Measurements from ENCODE around the gene IL16.

Gene IL16

DNA sequence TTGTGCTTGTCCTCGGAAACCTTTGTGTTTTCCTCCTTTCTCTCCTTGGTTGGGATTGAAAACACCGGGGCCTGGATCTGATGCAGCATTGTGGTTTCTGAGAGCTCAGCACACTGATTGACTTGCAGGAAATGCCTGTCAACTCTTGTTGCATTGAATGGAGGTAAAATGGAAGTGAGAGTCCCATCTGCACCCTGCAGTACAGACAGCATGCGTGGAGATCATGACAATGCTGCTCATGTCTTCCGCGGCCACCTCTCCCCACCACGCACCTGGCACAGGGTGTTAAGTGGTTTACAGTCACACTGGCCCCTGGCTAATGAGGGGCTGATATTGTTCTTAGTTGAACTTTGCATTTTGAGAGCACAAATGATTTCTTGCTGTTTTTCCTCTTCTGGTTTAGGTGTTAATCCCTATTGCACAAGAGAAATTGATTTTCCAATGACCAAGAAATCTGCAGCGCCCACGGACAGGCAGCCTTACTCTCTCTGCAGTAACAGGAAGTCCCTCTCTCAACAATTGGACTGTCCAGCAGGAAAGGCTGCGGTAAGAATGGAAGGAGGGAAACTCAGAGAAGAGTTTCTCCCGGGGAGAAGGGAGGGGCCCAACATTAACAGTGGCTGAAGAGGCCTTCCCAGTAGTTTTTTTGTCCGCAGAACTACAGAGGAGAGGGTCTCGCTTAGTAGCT is 68.7 kb downstream of the IL16 start:
- H3K4me3 ChIP-seq (ENCODE audit: low read length): no peak overlapping the region
- TF ChIP-seq ZNF274 (IDR thresholded peaks at IDR 0.05; ENCODE audit: low read depth, low read length): no peak

DNA sequence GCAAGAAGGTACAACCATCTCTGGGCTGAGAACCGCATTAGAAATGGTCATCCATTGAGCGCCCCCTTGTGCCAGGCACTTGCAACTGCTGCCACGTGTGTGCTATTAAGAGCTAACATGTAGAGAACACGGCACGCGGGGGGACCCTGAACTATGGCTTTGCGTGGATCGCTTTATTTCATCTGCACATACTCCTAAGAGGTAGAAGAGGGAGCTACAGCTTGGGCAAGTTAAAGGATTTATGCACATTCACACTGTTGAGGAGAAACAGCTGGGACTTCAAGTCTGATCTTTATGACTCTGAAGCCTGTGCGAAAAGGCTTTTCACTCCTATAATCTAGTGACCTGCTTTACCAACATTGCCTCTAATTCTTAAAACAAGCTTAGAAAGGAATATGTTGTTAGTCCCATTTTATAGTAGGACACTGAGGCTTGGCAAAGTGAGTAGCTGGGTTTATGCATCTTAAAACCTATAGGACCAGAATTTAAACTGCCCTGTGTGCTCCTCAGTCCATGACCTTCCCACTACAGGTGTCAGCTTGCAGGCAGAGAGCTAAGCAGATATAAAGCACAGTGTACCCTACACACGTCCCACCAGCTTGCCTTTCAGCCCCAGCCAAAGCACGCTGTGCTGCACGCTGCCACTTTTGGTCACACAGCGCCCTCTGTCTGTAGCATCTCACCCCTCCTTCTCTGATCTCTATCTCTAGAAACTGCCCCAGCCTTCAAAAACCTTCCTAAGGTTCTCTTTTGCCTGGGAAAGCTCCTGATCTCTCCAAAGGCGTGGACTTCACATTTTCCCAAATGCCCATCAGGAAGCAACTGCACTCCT is 69.5 kb downstream of the IL16 start:
- no peak overlapping the region for H3K4me3 ChIP-seq (ENCODE audit: low read length)

DNA sequence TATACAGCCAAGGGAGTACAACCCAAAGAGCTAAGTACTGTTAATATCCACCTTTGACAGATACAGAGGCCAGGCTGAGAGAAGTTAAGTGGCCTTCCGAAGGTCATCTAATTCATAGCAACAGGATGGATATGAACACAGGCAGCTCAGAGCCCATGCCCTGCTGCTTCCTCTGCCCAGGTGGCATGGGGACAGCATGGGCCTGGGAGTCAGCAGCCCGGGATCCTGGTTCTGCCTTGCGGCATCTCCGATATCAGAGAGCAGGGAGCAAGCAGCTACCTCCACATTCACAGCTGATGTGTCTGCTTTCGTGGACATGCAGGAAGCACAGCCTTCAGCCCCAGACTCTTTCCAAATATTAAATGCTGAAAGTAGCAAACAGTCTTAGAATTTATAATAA is 71.7 kb downstream of the IL16 start:
- no peak for TF ChIP-seq ZNF274 (IDR thresholded peaks at IDR 0.05; ENCODE audit: low read depth, low read length)
- H3K4me3 ChIP-seq (ENCODE audit: low read length): no peak overlapping the region

More for the DNA sequence above, 69.5 kb downstream of the IL16 start:
- TF ChIP-seq ZNF274 (IDR thresholded peaks at IDR 0.05; ENCODE audit: low read depth, low read length): no peak

DNA sequence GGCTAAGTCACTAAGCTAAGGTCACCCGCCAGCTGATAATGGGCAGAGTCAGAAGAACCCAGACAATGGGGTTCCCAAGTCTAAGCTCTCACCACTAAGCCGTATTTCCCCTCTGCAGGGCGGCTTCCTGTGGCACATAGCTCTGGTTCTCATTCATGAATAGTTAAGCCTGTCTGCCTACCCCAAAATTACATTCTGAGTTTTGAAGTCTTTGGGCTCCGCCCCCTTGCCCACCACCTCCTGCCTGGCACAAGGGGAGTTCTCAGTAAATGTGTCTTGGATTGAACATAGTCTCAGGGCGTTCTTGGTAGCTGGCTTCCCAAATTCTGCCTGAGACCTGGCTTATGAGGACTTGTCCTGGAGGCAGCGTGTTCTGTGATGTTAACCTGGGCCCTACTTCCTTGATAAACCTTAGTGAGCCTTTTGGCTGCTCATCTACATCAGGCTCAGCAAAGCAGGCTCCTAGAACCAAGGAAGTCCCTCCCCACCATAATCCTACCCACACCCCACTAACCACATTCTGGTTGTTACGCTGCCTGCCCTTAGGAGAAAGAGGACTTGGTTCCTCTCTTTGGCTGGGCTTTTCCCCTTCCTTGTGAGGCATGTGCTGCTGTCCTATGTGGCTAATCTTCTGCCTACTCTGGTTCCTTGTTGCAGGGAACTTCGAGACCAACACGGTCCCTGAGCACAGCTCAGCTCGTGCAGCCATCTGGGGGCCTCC is 72.4 kb downstream of the IL16 start:
- H3K4me3 ChIP-seq (ENCODE audit: low read length): no peak overlapping the region
- TF ChIP-seq ZNF274 (IDR thresholded peaks at IDR 0.05; ENCODE audit: low read depth, low read length): no peak

DNA sequence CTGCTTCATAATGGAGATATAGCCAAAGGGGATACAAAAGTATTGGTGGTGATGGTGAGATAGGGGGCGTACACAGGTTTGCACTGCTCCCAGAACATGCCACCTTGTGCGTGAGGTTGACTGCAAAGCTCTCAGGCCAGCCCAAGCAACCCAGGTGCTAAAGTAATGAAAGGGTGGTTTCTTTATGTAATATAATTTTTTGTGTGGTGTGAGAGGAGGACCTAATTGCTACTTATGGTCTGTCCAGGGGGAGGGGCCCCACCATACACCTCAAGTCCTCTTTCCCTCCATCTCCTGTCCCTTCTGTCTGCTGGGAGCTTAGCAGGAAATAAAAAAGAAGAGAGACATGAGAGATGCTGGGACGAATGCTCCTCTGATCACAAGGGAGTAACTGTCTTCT is 73.5 kb downstream of the IL16 start:
- TF ChIP-seq ZNF274 (IDR thresholded peaks at IDR 0.05; ENCODE audit: low read depth, low read length): no peak

DNA sequence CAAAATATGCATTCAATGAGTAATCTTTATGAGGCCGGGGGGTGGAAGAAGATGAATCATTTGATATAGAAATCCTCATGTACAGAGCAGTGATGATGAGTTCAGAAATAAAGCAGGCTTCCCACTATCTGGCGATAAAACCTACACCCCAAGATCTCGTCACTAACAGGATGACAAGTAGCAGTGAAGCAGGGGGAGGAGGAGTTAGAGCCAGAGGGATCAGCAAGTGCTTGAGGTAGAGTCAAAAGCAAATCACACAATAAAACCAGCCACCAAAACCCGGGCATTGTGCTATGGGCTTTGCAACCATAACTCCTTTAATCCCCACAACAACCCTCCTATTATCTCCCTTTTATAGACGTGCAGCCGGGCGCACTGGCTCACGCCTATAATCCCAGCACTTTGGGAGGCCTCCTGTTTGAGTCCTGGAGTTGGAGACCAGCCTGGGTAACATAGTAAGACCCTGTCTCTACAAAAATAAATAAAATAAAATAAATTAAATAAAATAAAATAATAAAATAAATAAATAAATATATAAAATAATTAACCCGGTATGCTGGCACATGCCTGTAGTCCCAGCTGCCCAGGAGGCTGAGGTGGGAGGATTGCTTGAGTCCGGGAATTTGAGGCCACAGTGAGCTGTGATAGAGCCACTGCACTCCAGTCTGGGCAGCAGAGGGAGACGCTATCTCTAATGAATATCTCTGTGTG is 74.3 kb downstream of the IL16 start:
- no peak for TF ChIP-seq ZNF274 (IDR thresholded peaks at IDR 0.05; ENCODE audit: low read depth, low read length)

More for the DNA sequence above, 73.5 kb downstream of the IL16 start:
- no peak overlapping the region for H3K4me3 ChIP-seq (ENCODE audit: low read length)

DNA sequence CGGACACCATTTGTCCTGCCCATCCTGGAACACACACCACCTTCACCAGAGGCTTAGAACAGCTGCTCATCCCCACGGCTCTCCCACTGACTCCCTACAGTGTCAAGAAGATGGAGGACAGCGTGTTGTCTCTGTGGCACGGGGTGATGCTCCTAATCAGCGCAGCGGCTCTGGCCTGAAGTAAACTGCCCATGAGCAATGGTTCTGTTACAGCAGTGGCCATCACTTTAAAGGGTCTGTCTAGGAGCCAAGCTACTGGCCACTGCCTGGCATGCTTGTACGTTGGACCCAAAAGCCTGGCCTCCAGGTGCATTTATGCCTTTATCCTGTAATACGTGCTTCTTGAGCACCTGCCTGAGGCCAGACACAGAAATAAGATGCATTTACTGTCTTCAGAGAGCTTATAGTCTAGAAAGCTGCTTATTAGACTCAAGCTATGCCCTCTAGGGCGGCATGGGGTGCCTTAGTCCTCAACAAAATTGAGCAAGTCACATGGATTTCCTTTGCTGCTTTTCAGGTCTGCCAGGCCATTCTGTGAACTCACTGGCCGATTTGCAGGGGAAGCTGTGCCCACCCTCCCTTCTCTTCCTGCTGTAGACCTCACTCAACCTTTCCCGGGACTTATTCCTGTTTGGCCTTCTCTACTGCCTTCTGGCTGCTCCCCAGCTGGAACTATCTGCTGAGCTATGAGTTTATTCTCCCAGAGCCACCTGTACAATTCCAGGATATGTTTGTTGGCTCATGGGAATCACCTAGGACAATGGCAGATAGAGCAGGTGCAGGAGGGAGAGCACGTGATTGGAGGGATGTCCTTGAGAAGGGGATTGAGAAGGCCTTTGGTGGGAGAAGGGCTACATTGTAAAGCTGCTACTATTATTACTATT is 75.3 kb downstream of the IL16 start:
- no peak overlapping the region for H3K4me3 ChIP-seq (ENCODE audit: low read length)
- no peak for TF ChIP-seq ZNF274 (IDR thresholded peaks at IDR 0.05; ENCODE audit: low read depth, low read length)

More for the DNA sequence above, 74.3 kb downstream of the IL16 start:
- no peak overlapping the region for H3K4me3 ChIP-seq (ENCODE audit: low read length)

DNA sequence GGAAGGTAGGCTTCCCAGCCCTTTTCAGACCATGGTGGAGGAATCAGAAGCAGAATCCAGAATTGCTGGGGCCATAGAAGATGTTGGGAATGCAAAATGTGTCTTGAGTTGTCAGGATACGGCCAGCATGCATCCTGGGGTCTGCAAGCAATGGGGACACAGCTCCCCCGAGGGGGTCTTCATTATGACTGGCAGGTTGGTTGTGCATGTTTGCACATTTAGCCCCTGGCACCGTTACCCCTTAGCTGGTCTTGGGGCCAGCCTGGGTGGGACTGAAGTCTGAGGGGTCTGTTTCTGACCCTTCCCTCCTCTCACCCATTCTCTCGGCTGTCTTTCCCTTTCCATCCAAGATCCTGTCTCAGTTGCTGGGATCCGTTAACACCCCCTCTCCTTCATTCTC is 76.5 kb downstream of the IL16 start:
- H3K4me3 ChIP-seq (ENCODE audit: low read length): no peak overlapping the region
- TF ChIP-seq ZNF274 (IDR thresholded peaks at IDR 0.05; ENCODE audit: low read depth, low read length): no peak

DNA sequence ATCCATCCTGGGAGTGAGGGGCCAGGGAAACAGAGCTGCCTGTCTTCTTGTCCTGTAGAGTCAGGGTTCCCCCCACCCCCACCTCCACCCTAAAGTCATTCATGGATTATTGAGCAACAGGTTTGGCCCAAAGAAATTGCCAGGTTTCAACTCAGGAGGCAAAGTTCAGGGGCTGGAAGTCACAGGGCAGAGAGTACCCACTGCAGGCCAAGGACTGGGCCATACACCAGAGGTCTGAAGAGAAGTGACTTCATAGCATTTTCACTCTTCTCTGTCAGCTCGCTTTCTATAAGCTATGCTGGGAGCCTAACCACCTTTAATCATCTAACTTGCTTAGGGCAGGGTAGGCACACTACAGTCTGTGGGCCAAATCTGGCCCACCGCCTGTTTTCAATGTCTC is 77.2 kb downstream of the IL16 start:
- H3K4me3 ChIP-seq (ENCODE audit: low read length): no peak overlapping the region
- TF ChIP-seq ZNF274 (IDR thresholded peaks at IDR 0.05; ENCODE audit: low read depth, low read length): no peak

DNA sequence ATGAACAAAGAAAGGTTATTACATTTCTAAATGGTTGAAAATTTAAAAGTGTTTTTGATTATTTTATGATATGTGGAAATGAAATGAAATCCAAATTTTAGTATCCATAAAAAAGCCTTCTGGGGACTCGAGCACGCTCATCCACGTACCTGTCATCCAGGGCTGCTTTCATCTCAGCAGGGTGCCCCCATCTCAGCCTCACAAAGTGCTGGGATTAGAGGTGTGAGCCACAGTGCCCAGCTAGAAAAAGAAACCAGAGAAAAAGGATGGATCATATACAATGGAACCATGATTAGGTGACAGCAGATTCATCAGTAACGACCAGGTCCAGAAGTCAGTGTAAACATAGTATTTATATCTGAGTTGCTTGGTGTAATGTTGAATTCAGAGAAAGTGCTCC is 77.6 kb downstream of the IL16 start:
- TF ChIP-seq ZNF274 (IDR thresholded peaks at IDR 0.05; ENCODE audit: low read depth, low read length): no peak
- no peak overlapping the region for H3K4me3 ChIP-seq (ENCODE audit: low read length)

DNA sequence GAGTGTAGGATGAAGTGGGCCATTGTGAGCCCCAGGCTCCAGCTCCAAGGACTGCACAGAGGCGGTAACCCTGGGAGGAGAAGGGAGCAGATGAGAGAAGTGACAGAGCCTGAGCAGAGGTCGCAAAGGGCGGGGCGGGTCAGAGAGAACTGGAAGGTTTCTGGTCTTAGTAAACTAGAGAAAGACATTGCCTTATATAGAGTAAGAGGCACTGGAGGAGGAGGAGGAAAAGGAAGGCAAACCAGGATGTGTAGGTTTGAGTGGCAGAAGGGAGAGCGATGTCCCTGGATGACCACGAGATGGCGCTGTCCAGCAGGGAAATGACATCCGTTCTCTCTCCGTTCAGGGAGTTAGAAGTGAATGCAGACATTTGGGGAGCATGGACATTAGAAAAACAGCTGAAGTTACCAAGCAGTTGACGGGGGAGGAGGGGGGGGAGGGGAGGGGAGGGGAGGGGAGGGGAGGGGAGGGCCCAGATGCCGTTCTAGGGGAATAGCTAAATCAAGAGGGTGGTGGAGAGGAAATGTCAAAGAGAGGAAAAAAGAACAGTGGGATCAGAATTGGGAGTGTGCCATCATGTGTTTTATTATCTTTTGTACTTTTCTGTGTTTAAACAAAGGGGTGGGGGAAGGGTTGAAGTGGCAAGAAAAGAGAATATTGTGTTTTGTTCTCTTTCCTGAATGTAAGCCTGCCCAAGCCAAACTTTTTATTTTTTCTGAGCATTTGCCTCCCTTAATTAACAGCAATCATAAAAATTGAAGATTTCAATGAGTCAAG is 78.4 kb downstream of the IL16 start:
- no peak overlapping the region for H3K4me3 ChIP-seq (ENCODE audit: low read length)
- no peak for TF ChIP-seq ZNF274 (IDR thresholded peaks at IDR 0.05; ENCODE audit: low read depth, low read length)

DNA sequence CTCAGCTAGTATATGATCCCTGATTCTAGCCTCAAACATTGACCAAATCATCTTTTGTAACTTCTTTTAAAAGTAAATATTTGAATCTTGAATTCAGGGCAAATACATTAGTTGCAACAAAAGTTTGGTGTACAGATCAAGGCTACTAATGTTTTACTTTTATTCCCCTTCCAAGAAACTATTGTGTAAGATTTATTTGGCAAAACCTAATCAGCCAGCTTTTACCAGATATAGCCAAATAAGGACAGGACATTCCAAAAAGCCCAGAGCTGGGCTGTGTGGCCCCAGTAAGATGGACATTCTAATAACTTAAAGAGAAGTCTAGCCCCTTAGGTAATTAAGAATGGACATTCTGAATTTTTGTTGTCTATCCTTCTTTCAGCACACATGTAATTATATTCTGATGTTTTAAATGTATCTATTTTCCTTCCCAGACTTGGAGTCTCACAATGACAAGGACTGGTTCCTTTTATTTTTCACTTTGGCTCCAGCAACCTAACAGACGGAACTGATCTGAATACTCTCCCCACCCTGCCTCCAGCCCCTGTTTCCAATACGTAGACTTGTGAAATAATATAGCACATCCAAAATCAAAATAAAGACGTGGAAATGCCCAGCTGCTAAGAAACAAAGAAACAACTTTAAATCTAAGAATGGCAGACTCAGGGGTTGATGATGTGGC is 79.2 kb downstream of the IL16 start:
- H3K4me3 ChIP-seq (ENCODE audit: low read length): no peak overlapping the region
- no peak for TF ChIP-seq ZNF274 (IDR thresholded peaks at IDR 0.05; ENCODE audit: low read depth, low read length)
